Vagina (tissue), 2 donors: ENCODE results near the gene ASTN2.

Experiments used
- POLR2AphosphoS5 ChIP-seq, 2 donors: sonication (generic); formaldehyde crosslinking; IDR thresholded peaks; one replicate each; pipeline ENCODE4 v1.9.0; 2017; ENCODE audit warnings: antibody characterized with exemption in 2 of 2, mild to moderate bottlenecking in 2 of 2, low read depth in 1 of 2; ENCODE audit not compliant: insufficient read depth in 1 of 2
- TF ChIP-seq, protein P1 (sequence below), 3 experiments: fragments of 450-650 bp in 2 of 3; fragments of 200-600 bp in 1 of 3; sonication (generic) in 1 of 3; IDR thresholded peaks; one replicate each; pipeline ENCODE4 v1.5.1; 2017 to 2019; ENCODE audit warnings: antibody characterized with exemption in 3 of 3, mild to moderate bottlenecking in 2 of 3, moderate library complexity in 2 of 3

- TF ChIP-seq, protein P1, sequence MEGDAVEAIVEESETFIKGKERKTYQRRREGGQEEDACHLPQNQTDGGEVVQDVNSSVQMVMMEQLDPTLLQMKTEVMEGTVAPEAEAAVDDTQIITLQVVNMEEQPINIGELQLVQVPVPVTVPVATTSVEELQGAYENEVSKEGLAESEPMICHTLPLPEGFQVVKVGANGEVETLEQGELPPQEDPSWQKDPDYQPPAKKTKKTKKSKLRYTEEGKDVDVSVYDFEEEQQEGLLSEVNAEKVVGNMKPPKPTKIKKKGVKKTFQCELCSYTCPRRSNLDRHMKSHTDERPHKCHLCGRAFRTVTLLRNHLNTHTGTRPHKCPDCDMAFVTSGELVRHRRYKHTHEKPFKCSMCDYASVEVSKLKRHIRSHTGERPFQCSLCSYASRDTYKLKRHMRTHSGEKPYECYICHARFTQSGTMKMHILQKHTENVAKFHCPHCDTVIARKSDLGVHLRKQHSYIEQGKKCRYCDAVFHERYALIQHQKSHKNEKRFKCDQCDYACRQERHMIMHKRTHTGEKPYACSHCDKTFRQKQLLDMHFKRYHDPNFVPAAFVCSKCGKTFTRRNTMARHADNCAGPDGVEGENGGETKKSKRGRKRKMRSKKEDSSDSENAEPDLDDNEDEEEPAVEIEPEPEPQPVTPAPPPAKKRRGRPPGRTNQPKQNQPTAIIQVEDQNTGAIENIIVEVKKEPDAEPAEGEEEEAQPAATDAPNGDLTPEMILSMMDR (IDR thresholded peaks at IDR 0.05): no peak
- TF ChIP-seq POLR2AphosphoS5 (IDR thresholded peaks at IDR 0.05; ENCODE audit: insufficient read depth in 1 of 2, low read depth in 1 of 2): no peak
Observed at GRCh38 chr9:116580853-116581252, 834.0 kb downstream of the ASTN2 start.
